Measurements from ENCODE around the gene CBARP.

Gene CBARP

GRCh38 chr19:1275260-1275975 is 37.6 kb upstream of the CBARP start, which contains the start of gene FAM174C:
FAM174C (plus strand) TSS chr19:1275530; CDS start chr19:1275550, 20 bp downstream.
- peak; percentile 86 to 94 for DNase-seq (ENCODE audit: low read depth in 1 of 2, low spot score in 1 of 2)

GRCh38 chr19:1274852-1275259 is 37.1 kb upstream of the CBARP start:
- DNase-seq (ENCODE audit: low read depth in 1 of 2, low spot score in 1 of 2): no peak

- DNase-seq (ENCODE audit: low read depth in 1 of 2, low spot score in 1 of 2): no peak
Observed at GRCh38 chr19:1274081-1274851, 36.5 kb upstream of the CBARP start.

- DNase-seq (ENCODE audit: low read depth in 1 of 2, low spot score in 1 of 2): no peak
Observed at GRCh38 chr19:1273263-1274041, 35.6 kb upstream of the CBARP start.

- no peak for DNase-seq (ENCODE audit: low read depth in 1 of 2, low spot score in 1 of 2)
Observed at GRCh38 chr19:1272423-1273262, 34.8 kb upstream of the CBARP start.

GRCh38 chr19:1271528-1272422 is 34.0 kb upstream of the CBARP start:
- no peak for DNase-seq (ENCODE audit: low read depth in 1 of 2, low spot score in 1 of 2)

GRCh38 chr19:1270854-1271527 is 33.2 kb upstream of the CBARP start:
- DNase-seq (ENCODE audit: low read depth in 1 of 2, low spot score in 1 of 2): no peak

GRCh38 chr19:1270213-1270853 is 32.5 kb upstream of the CBARP start:
- DNase-seq (ENCODE audit: low read depth in 1 of 2, low spot score in 1 of 2): no peak

GRCh38 chr19:1269478-1270212 is 31.8 kb upstream of the CBARP start:
- DNase-seq (ENCODE audit: low read depth in 1 of 2, low spot score in 1 of 2): peak; percentile 76 to 81

GRCh38 chr19:1269065-1269477 is 31.3 kb upstream of the CBARP start, which contains the start of gene CIRBP:
CIRBP (plus strand) TSS chr19:1269332; CDS start chr19:1270934, 1,602 bp downstream.
- DNase-seq (ENCODE audit: low read depth in 1 of 2, low spot score in 1 of 2): peak; percentile 98 to 99

GRCh38 chr19:1268226-1269064 is 30.6 kb upstream of the CBARP start:
- DNase-seq (ENCODE audit: low read depth in 1 of 2, low spot score in 1 of 2): no peak

- DNase-seq (ENCODE audit: low read depth in 1 of 2, low spot score in 1 of 2): no peak
Observed at GRCh38 chr19:1267477-1268225, 29.8 kb upstream of the CBARP start.

GRCh38 chr19:1266916-1267476 is 29.2 kb upstream of the CBARP start:
- DNase-seq (ENCODE audit: low read depth in 1 of 2, low spot score in 1 of 2): peak; percentile 60 to 66

GRCh38 chr19:1266129-1266915 is 28.5 kb upstream of the CBARP start:
- peak; percentile 65 to 80 for DNase-seq (ENCODE audit: low read depth in 1 of 2, low spot score in 1 of 2)

- DNase-seq (ENCODE audit: low read depth in 1 of 2, low spot score in 1 of 2): no peak
Observed at GRCh38 chr19:1265615-1266128, 27.9 kb upstream of the CBARP start.
